Activated CD8-positive, alpha-beta T cell treated with anti-CD3 and anti-CD28 coated beads for 36 hours (primary cell): ENCODE results near the gene FGF1. TPM values are rescaled to one million over a fixed set of nuclear protein-coding genes. Genes with fewer than 3 reads are reported as not detected.

ENCODE experiments used
- ATAC-seq: fragments of 200-7000 bp; cut with Tn5 transposase; one replicate; pipeline ENCODE4 v1.10.0; 2021; ENCODE audit warnings: mild to moderate bottlenecking, moderate library complexity
- CTCF ChIA-PET: fragments of 350-600 bp; sonication (Branson Sonifier 250); formaldehyde crosslinking; loops from one replicate; lab custom pipeline; 2021; ENCODE audit warnings: antibody characterized with exemption; lab: Charles Lee
- POLR2A ChIA-PET: fragments of 350-600 bp; sonication (Branson Sonifier 250); formaldehyde crosslinking; loops from one replicate; lab custom pipeline; 2021; ENCODE audit warnings: antibody characterized with exemption; lab: Charles Lee
- DNase-seq: peaks from one replicate; pipeline ENCODE4 v3.0.0-alpha.2; 2020
- H3K27ac Mint-ChIP-seq: one replicate; pipeline ENCODE4 v1.8.0; 2021; ENCODE audit warnings: mild to moderate bottlenecking, mixed read lengths
- H3K27me3 Mint-ChIP-seq: one replicate; pipeline ENCODE4 v1.8.0; 2021; ENCODE audit warnings: mixed read lengths
- H3K36me3 Mint-ChIP-seq: one replicate; pipeline ENCODE4 v1.8.0; 2021; ENCODE audit warnings: low read depth, mixed read lengths
- H3K4me1 Mint-ChIP-seq: one replicate; pipeline ENCODE4 v1.8.0; 2021; ENCODE audit warnings: low read depth, mixed read lengths
- H3K4me3 Mint-ChIP-seq: one replicate; pipeline ENCODE4 v1.8.0; 2021; ENCODE audit warnings: mild to moderate bottlenecking, moderate library complexity, mixed read lengths
- H3K9me3 Mint-ChIP-seq: one replicate; pipeline ENCODE4 v1.8.0; 2021; ENCODE audit warnings: mixed read lengths
- intact Hi-C: fragments of 100-400 bp; cut with micrococcal nuclease; formaldehyde crosslinking; loops from one replicate; pipeline ENCODE4 v1.10.0; 2022
- total RNA-seq, 2 experiments: library from RNA; stranded (reverse); gene quantifications; one replicate each; pipeline ENCODE4 v1.2.3, GENCODE V29; 2021
- TF ChIP-seq, protein P1 (sequence below): fragments of 200-600 bp; IDR thresholded peaks from one replicate; pipeline ENCODE4 v1.8.0; 2022; ENCODE audit warnings: antibody characterized with exemption, mild to moderate bottlenecking

FGF1 gene
- total RNA-seq, 2 experiments from 2014 or later, result not detected

DNA sequence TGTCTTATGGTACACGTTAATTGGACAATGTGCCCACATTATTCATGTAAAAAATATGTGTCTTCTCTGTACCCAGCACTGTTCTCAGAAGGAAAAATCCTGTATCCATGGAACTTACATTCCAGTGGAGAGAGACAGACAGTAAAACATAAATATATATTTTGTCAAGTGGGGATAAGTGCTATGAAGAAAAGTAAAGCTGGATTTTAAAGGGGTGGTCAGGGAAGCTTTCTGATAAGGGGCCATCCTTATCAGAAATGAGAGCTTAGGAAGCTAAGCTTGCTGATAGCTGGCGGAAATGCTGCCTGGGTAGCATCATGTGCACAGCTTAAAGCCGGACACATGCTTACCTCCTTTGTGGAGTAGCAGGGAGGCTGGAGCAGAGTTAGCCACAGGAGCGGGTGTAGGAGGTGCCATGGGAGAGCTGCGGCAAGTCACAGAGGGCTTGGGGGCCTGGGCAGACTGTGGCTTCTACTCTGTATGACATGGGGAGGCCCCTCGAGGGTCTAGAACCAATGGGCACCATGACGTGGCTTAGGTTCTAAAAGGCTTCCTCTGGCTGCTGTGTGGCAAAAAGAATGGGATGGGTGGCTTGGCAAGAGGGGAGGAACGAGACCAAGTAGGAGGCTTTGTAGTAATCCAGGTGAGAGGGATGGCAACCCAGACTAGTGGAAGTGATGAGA lies 141.7 kb downstream of the FGF1 start:
- no peaks in the 10 kb centered on the region for H3K9me3 Mint-ChIP-seq
- ATAC-seq, result no peak
- TF ChIP-seq, protein P1, sequence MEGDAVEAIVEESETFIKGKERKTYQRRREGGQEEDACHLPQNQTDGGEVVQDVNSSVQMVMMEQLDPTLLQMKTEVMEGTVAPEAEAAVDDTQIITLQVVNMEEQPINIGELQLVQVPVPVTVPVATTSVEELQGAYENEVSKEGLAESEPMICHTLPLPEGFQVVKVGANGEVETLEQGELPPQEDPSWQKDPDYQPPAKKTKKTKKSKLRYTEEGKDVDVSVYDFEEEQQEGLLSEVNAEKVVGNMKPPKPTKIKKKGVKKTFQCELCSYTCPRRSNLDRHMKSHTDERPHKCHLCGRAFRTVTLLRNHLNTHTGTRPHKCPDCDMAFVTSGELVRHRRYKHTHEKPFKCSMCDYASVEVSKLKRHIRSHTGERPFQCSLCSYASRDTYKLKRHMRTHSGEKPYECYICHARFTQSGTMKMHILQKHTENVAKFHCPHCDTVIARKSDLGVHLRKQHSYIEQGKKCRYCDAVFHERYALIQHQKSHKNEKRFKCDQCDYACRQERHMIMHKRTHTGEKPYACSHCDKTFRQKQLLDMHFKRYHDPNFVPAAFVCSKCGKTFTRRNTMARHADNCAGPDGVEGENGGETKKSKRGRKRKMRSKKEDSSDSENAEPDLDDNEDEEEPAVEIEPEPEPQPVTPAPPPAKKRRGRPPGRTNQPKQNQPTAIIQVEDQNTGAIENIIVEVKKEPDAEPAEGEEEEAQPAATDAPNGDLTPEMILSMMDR, result no peak
- no peaks in the 10 kb centered on the region for H3K36me3 Mint-ChIP-seq
- intact Hi-C loops, result no loop called here
- H3K4me1 Mint-ChIP-seq, result peaks cover 4% of the 10 kb centered on the region
- POLR2A ChIA-PET, result no interaction called here
- no peak overlapping the region for H3K27ac Mint-ChIP-seq
- H3K27me3 Mint-ChIP-seq, result peaks cover 8% of the 10 kb centered on the region
- CTCF ChIA-PET, result interaction anchor here (1.2 kb wide), 1 partner anchor 111 kb away, joined by 3 read pairs; no protein-coding TSS in a partner anchor
- DNase-seq, result no peak
- H3K4me3 Mint-ChIP-seq, result no peak overlapping the region

DNA sequence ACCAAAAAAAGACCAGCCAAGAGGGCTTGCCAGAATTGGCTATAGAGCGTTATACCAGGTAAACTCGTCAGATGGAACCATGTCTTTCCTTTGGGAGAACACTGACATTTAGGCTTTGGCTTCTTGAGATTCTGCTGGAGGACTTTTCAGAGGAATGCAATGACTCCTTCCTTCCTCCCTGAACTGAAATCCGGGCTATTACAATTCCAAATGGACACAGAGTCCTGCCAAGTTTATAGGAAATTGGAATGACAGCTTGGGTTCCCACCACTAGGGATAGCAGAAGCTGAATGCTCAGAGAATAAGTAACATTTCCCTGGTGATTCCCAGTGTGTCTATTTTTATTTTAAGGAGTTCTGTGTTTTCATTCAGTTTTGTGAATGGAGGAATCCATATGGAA lies 143.0 kb downstream of the FGF1 start:
- no peaks in the 10 kb centered on the region for H3K36me3 Mint-ChIP-seq
- no peak overlapping the region for H3K4me3 Mint-ChIP-seq
- no peaks in the 10 kb centered on the region for H3K9me3 Mint-ChIP-seq
- TF ChIP-seq, protein P1, result no peak
- no peak overlapping the region for H3K27ac Mint-ChIP-seq
- DNase-seq (no peak), ATAC-seq (no peak)
- H3K27me3 Mint-ChIP-seq, result peaks cover 7% of the 10 kb centered on the region
- ChIA-PET CTCF (interaction anchor here (1.2 kb wide), 1 partner anchor 113 kb away, joined by 3 read pairs; no protein-coding TSS in a partner anchor), POLR2A (interaction anchor here (0.9 kb wide), 1 partner anchor 67 kb away, joined by 3 read pairs; no protein-coding TSS in a partner anchor)
- intact Hi-C loops, result no loop called here
- peaks cover 5% of the 10 kb centered on the region for H3K4me1 Mint-ChIP-seq

Other genes with a start within 250 kb of the FGF1 start
- 10 to 100 TPM; 12.7 to 18.0 TPM for gene ARHGAP26, start 84.3 kb upstream of the FGF1 start, total RNA-seq